ENCODE data around the gene CSTF3.

The CSTF3 gene

DNA sequence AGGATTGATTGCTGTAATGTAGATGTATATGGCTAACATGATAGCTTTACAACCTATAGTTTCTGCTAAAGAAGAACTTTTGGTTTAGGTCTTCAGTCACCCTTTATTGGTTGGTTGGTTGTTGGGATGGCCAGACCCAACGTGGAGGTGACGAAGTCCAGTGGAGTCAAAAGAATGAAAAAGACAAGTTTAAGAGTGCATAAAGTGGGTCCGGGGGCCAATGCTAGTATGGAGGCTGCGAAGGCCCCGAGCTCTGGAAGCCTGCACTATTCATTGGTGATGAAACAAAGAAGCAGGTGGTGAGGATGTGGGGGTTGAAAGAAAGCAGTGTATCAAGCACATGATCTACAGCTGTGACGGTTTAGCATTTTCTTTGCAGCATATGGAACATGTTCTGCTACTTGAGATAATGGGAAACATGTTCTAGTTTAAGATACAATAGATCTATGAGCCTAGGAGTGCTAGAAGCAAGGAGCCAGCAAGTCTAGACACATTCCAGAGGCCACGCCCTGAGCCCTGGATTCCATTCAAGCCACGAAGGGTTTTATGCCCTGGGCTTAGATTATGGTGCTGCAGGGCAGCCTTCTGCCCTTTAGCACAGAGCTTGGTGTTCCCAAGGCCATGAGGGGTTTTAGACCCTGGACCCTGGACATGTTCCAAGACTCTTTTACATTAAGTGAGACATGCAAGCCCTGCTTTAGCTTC is 115.6 kb downstream of the CSTF3 start:
- no peaks in the 10 kb centered on the region for H3K27me3 ChIP-seq
- DNase-seq, result no peak
- no peaks in the 10 kb centered on the region for H3K9me3 ChIP-seq
- H3K4me3 ChIP-seq (ENCODE audit: low read depth, low read length), result no peak overlapping the region
- H3K36me3 ChIP-seq, result no peaks in the 10 kb centered on the region
- TF ChIP-seq, protein P1, sequence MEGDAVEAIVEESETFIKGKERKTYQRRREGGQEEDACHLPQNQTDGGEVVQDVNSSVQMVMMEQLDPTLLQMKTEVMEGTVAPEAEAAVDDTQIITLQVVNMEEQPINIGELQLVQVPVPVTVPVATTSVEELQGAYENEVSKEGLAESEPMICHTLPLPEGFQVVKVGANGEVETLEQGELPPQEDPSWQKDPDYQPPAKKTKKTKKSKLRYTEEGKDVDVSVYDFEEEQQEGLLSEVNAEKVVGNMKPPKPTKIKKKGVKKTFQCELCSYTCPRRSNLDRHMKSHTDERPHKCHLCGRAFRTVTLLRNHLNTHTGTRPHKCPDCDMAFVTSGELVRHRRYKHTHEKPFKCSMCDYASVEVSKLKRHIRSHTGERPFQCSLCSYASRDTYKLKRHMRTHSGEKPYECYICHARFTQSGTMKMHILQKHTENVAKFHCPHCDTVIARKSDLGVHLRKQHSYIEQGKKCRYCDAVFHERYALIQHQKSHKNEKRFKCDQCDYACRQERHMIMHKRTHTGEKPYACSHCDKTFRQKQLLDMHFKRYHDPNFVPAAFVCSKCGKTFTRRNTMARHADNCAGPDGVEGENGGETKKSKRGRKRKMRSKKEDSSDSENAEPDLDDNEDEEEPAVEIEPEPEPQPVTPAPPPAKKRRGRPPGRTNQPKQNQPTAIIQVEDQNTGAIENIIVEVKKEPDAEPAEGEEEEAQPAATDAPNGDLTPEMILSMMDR (IDR thresholded peaks at IDR 0.05; ENCODE audit: low read depth, low read length), result no peak
- no peaks in the 10 kb centered on the region for H3K4me1 ChIP-seq

DNA sequence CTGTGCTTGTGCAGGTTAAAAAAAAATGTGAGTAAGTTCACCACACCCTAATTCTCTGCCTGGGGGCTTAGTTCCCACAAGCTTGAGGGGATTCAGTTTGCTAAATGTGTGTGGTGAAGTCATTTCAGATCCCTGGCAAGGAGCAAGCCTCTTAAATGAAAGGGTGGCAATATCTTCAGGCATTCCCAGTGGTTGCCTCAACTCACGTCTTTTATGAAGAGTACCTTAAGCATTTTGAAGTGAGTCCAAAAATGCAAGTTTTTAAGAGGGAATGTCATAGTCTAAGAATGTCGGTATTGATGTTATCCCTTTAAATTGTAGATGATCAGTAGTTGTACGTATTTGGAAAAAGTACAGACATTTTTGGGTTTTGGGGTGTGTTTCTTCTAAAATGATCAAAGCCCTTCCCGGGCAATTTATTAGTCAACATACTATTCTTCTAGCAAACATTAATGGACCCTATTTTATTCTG is 117.0 kb downstream of the CSTF3 start:
- Histone ChIP-seq H3K27me3 (no peaks in the 10 kb centered on the region), H3K4me3 (ENCODE audit: low read depth, low read length) (no peak overlapping the region), H3K36me3 (no peaks in the 10 kb centered on the region), H3K4me1 (no peaks in the 10 kb centered on the region), H3K9me3 (no peaks in the 10 kb centered on the region)
- TF ChIP-seq, protein P1 (IDR thresholded peaks at IDR 0.05; ENCODE audit: low read depth, low read length), result no peak
- DNase-seq, result no peak

DNA sequence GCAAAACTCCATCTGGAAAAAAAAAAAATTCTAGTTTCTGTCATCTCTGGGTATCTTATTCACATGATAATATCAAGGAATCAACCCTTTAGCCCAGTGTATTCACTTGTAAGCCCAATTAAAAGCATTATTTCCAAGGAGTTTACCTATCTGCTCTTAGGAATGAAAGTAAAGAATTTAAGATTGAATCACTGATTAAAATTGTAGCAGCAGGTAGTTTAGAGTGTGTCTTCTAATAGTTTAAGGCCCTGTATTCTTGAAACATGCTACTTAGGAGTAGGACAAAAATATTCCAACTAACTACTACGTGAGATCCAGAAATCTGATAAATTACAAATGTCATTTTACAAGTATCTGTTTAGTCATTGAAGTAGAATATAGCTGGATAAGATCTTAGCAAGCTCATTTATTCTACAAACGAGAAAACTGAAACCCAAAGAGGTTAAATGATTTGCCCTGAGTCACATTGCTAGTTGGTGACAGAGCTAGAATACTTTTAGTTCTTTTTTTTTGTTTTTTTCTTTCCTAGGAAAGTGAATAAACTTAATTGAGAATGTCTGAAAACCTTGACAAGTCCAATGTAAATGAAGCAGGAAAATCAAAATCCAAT is 118.0 kb downstream of the CSTF3 start:
- DNase-seq, result no peak
- Histone ChIP-seq H3K27me3 (no peaks in the 10 kb centered on the region), H3K9me3 (no peaks in the 10 kb centered on the region), H3K36me3 (no peaks in the 10 kb centered on the region), H3K4me1 (no peaks in the 10 kb centered on the region), H3K4me3 (ENCODE audit: low read depth, low read length) (no peak overlapping the region)
- TF ChIP-seq, protein P1 (IDR thresholded peaks at IDR 0.05; ENCODE audit: low read depth, low read length), result no peak

DNA sequence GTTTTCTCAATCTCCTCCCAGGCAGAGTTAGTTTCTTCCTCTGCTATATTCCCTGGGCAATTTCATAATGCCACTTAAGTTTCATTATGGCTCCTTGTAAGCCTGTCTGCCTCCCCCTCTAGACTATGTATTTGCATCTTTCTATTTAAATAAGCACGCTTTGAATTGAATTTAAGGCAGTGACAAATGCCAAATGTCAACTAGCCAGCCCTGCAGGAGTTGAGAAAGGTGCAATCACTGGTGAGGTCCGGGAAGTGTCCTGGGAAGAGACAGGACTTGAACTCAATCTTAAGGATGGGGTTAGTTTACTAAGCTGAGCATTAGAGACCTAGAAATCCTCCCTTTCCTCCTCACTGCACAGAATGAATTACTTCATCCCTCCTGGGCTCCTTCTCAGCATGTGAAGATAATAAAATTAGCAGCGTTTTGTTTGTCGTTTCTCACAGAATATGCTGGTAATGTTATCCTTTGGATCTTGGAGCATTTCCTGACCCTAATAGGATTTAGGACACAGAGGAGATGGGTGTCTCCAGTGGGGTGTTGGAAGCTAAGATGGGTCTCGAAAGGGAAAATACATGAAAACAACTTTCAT is 120.3 kb downstream of the CSTF3 start:
- TF ChIP-seq, protein P1 (IDR thresholded peaks at IDR 0.05; ENCODE audit: low read depth, low read length), result no peak

DNA sequence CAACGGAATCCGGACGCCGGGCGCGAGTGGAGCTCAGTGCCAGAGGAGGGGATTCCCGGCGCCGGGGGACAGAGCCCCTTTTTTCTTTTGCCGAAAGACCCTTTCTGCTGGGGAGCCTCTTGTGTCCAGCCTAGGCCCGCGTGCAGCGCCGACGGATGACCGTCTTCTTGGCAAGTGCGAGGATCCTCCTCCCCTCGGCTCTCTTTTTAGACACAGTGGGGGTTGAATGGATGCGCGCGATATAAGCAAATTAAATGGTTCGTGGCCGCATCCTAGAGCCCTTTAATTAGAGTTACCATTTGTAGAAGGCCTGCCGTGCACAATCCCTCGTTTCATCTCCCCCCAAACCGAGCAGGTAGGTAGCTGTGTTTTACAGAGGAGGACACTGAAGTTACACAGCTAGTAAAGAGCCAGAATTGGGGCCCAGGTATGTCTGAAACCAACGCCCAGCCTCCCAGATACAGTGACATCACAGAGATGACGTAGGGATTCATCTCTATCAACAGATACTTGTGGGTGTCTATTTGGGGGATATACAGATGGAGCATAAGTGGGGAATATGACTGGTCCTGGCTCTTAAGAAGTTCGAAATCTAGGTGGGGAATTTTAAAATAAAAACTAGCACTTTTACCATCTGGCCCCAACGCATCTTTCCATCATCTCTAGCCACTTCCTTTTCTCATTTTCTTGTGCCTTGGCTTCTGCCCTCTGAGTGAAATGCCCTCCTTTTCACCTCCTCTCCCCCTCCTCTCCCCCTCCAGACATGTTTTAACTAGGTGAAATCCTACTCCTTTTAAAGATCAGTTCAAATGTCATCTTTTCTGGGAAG is 121.0 kb downstream of the CSTF3 start:
- Histone ChIP-seq H3K27me3 (no peaks in the 10 kb centered on the region), H3K4me1 (no peaks in the 10 kb centered on the region), H3K36me3 (no peaks in the 10 kb centered on the region), H3K9me3 (no peaks in the 10 kb centered on the region), H3K4me3 (ENCODE audit: low read depth, low read length) (peak overlapping the region; percentile 72)
- TF ChIP-seq, protein P1 (IDR thresholded peaks at IDR 0.05; ENCODE audit: low read depth, low read length), result no peak
- no peak for DNase-seq

More for the DNA sequence above, 120.3 kb downstream of the CSTF3 start:
- Histone ChIP-seq H3K27me3 (no peaks in the 10 kb centered on the region), H3K4me3 (ENCODE audit: low read depth, low read length) (no peak overlapping the region; the same call in 1 of the 2 replicates), H3K9me3 (no peaks in the 10 kb centered on the region), H3K36me3 (no peaks in the 10 kb centered on the region), H3K4me1 (no peaks in the 10 kb centered on the region)
- no peak for DNase-seq

Data from BE2C (cell line).